GM21529 (cell line): Measurements from ENCODE around the gene SLC26A11.
"Not testable (repeated sequence)": the region's sequence is repeated elsewhere in the genome, so short reads cannot be mapped to it uniquely, and the experiment has no call there.

Source experiments
- ATAC-seq: cut with Tn5 transposase; IDR thresholded peaks from one replicate; pipeline ENCODE4 v1.9.1; 2021; ENCODE audit not compliant: unreplicated experiment

SLC26A11 gene

GRCh38 chr17:80237386-80237785 is 17.2 kb downstream of the SLC26A11 start:
- ATAC-seq, result no peak

GRCh38 chr17:80242505-80242904 is 22.3 kb downstream of the SLC26A11 start:
- ATAC-seq, result no peak

- no peak for ATAC-seq
Observed at GRCh38 chr17:80243526-80244433, 23.6 kb downstream of the SLC26A11 start.

- ATAC-seq, result not testable (repeated sequence)
Observed at GRCh38 chr17:80244448-80244847, 24.2 kb downstream of the SLC26A11 start.

GRCh38 chr17:80244871-80245509 is 24.8 kb downstream of the SLC26A11 start:
- ATAC-seq, result no peak

- ATAC-seq, result no peak
Observed at GRCh38 chr17:80245566-80246265, 25.5 kb downstream of the SLC26A11 start.

GRCh38 chr17:80246266-80246681 is 26.0 kb downstream of the SLC26A11 start:
- no peak for ATAC-seq

- ATAC-seq, result no peak
Observed at GRCh38 chr17:80246726-80247125, 26.5 kb downstream of the SLC26A11 start.

GRCh38 chr17:80247561-80247960 is 27.3 kb downstream of the SLC26A11 start:
- ATAC-seq, result no peak

- no peak for ATAC-seq
Observed at GRCh38 chr17:80248001-80248893, 28.0 kb downstream of the SLC26A11 start.

GRCh38 chr17:80248894-80249710 is 28.9 kb downstream of the SLC26A11 start:
- no peak for ATAC-seq

- no peak for ATAC-seq
Observed at GRCh38 chr17:80251966-80252365, 31.7 kb downstream of the SLC26A11 start.

GRCh38 chr17:80252871-80253270 is 32.6 kb downstream of the SLC26A11 start:
- ATAC-seq, result no peak

GRCh38 chr17:80253631-80254395 is 33.6 kb downstream of the SLC26A11 start:
- ATAC-seq, result no peak

- ATAC-seq, result no peak
Observed at GRCh38 chr17:80254396-80255251, 34.4 kb downstream of the SLC26A11 start.

- ATAC-seq, result no peak
Observed at GRCh38 chr17:80256034-80256350, 35.8 kb downstream of the SLC26A11 start.

- no peak for ATAC-seq
Observed at GRCh38 chr17:80257716-80258213, 37.5 kb downstream of the SLC26A11 start.

GRCh38 chr17:80258296-80258695 is 38.1 kb downstream of the SLC26A11 start:
- not testable (repeated sequence) for ATAC-seq
